HG03432 (cell line): Measurements from ENCODE around the gene TIE1.

Experiments
- ATAC-seq: cut with Tn5 transposase; IDR thresholded peaks from one replicate; pipeline ENCODE4 v1.9.1; 2021; ENCODE audit warnings: mild to moderate bottlenecking, moderate library complexity; ENCODE audit not compliant: unreplicated experiment

The TIE1 gene

GRCh38 chr1:43311521-43311920 lies 10.7 kb downstream of the TIE1 start:
- ATAC-seq: no peak

DNA sequence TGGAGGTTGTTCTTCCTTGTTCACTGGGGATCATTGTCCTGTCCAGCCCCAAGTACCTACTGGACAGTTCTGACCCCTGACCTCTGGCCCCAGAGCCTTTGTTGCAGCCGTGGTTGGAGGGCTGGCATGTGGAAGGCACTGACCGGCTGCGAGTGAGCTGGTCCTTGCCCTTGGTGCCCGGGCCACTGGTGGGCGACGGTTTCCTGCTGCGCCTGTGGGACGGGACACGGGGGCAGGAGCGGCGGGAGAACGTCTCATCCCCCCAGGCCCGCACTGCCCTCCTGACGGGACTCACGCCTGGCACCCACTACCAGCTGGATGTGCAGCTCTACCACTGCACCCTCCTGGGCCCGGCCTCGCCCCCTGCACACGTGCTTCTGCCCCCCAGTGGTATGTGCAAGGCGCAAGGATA lies 11.4 kb downstream of the TIE1 start:
- no peak for ATAC-seq

DNA sequence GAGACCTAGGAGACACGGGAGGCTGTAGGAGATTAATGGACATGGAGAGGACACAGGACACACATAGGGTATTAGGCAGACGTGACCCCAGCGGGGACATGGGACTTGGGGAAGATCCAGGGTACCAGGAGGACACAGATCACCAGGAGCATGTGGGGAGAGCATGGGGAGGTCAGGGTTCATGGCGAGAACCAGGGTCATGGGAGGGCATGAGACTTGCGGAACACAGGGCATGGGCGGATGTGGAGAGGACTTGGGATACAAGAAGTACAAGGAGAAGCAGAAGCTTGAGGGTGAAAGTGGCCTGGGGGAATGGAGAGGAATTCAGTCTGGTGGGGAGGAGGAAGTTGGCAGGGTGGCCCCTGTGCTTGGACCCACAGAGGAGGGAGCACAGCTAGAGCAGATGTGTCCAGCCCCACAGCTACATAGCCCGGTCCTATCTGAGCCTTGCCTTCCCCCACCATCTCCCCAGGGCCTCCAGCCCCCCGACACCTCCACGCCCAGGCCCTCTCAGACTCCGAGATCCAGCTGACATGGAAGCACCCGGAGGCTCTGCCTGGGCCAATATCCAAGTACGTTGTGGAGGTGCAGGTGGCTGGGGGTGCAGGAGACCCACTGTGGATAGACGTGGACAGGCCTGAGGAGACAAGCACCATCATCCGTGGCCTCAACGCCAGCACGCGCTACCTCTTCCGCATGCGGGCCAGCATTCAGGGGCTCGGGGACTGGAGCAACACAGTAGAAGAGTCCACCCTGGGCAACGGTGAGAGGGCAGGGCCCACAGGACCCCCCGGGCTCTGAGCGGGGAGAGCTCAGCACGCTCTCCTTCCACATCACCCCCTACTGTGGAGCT lies 12.1 kb downstream of the TIE1 start:
- no peak for ATAC-seq

DNA sequence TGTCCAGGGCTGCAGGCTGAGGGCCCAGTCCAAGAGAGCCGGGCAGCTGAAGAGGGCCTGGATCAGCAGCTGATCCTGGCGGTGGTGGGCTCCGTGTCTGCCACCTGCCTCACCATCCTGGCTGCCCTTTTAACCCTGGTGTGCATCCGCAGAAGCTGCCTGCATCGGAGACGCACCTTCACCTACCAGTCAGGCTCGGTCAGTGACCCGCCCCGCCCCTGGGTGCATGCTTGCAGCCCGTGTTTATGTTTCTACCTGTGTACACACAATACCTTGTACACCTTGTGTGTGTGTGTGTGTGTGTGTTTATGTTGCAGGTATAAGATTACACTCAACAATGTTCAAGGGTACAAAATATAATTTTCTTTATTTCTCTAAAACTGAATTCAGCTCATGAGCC lies 13.0 kb downstream of the TIE1 start:
- ATAC-seq: no peak

- no peak for ATAC-seq
Observed at GRCh38 chr1:43314233-43314632, 13.5 kb downstream of the TIE1 start.

GRCh38 chr1:43315481-43315880 lies 14.7 kb downstream of the TIE1 start:
- no peak for ATAC-seq

- no peak for ATAC-seq
Observed at GRCh38 chr1:43315963-43316737, 15.4 kb downstream of the TIE1 start.

DNA sequence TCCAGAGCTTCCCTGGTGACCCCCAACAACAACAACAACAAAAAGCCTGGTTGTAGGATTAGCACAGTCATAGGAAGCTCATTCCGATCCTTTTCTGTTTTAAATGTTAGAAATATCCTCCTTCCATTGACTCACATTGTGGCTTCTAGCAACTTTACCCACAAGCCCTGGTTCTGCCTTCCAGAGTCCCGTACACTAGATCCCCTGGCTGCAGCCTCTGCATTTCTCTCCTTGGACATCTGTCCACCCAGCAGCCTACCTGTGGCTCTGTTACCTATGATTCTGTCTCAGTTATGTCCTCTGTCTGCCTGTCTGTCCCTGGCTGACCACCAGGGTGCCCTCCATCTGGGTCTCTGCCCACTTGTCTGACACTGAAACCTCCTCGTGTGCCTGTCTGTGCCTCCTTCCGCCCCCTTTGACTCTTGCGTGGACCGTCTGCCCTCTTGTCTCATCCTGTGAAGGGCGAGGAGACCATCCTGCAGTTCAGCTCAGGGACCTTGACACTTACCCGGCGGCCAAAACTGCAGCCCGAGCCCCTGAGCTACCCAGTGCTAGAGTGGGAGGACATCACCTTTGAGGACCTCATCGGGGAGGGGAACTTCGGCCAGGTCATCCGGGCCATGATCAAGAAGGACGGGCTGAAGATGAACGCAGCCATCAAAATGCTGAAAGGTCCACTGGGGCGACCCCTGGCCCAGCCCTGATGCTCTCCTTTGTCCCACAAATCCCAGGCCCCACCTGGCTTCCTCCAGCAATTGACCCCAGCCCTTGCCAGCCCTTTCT lies 16.1 kb downstream of the TIE1 start:
- ATAC-seq: no peak

DNA sequence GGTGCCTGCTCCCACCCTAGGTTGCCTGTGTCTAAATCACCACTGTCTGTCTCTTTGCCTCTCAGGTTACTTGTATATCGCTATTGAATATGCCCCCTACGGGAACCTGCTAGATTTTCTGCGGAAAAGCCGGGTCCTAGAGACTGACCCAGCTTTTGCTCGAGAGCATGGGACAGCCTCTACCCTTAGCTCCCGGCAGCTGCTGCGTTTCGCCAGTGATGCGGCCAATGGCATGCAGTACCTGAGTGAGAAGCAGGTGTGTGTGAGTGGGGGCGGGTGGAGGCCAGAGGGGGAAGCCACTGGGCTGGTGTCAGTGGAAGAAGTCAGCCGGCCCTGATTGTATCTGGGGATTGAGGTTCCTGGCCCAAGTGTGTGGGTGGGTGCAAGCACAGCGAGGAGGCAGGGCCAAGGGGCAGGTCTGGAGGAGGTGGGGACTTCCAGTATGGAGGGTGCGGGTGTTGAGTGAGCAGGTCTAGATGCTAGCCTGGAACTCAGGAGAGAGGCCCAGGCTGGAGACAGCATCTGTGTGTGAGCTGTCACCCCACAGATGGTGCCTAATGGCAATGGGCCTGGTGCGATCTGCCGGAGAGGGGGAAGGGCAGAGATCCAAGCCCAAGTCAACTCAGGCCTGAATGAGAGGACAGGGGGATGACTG lies 17.2 kb downstream of the TIE1 start:
- ATAC-seq: no peak

GRCh38 chr1:43318831-43319230 lies 18.0 kb downstream of the TIE1 start:
- ATAC-seq: no peak

DNA sequence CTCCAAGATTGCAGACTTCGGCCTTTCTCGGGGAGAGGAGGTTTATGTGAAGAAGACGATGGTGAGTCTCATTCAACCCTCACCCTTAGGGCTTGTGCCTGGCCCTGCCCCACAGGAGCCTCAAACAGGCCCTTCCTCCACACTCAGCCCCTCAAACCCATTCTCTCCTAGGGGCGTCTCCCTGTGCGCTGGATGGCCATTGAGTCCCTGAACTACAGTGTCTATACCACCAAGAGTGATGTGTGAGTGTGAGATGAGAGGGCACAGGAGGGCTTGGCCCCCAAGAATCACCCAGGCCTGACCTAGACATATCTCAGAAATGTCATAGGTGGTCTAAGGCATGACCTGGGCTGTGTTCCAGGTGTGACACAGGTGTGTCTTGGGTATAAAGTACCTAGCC lies 18.5 kb downstream of the TIE1 start:
- ATAC-seq: no peak

GRCh38 chr1:43319766-43320165 lies 19.0 kb downstream of the TIE1 start:
- ATAC-seq: no peak

GRCh38 chr1:43321331-43321891 lies 20.6 kb downstream of the TIE1 start:
- no peak for ATAC-seq

DNA sequence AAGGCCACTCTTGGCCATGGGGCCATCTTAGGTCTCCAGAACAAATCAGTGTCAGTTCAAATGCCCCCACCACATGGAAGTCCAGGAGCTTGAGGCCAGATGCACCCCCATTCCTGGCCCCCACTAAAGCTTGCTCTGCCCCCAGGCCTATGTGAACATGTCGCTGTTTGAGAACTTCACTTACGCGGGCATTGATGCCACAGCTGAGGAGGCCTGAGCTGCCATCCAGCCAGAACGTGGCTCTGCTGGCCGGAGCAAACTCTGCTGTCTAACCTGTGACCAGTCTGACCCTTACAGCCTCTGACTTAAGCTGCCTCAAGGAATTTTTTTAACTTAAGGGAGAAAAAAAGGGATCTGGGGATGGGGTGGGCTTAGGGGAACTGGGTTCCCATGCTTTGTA lies 21.7 kb downstream of the TIE1 start:
- ATAC-seq: no peak

- no peak for ATAC-seq
Observed at GRCh38 chr1:43324810-43325209, 24.0 kb downstream of the TIE1 start.

GRCh38 chr1:43325381-43325780 lies 24.6 kb downstream of the TIE1 start:
- ATAC-seq: no peak

DNA sequence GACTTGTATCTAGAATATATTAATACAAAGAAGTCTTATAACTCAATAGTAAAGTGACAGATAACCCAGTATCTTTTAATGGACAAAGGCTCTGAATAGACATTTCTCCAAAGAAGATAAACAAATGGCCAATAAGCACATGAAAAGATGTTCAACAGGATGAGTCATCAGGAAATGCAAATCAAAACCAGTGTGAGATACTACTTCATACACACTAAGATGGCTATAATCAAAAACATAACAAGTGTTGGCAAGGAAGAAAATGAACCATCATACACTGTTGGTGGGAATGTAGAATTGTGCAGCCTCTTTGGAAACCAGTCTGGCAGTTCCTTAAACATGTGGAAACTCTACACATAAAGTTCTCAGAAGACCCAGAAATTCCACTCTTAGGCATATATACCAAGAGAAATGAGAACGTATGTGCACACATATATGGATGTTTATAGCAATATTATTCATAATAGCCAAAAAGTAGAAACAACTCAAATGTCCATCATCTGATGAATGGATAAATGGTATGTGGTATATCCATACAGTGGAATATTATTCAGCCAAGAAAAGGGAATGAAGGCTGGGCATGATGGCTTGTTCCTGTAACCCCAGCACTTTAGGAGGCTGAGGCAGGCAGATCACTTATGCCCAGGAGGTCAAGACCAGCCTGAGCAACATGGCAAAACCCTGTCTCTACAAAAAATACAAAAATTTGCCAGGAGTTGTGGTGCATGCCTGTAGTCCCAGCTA lies 26.9 kb downstream of the TIE1 start:
- no peak for ATAC-seq

DNA sequence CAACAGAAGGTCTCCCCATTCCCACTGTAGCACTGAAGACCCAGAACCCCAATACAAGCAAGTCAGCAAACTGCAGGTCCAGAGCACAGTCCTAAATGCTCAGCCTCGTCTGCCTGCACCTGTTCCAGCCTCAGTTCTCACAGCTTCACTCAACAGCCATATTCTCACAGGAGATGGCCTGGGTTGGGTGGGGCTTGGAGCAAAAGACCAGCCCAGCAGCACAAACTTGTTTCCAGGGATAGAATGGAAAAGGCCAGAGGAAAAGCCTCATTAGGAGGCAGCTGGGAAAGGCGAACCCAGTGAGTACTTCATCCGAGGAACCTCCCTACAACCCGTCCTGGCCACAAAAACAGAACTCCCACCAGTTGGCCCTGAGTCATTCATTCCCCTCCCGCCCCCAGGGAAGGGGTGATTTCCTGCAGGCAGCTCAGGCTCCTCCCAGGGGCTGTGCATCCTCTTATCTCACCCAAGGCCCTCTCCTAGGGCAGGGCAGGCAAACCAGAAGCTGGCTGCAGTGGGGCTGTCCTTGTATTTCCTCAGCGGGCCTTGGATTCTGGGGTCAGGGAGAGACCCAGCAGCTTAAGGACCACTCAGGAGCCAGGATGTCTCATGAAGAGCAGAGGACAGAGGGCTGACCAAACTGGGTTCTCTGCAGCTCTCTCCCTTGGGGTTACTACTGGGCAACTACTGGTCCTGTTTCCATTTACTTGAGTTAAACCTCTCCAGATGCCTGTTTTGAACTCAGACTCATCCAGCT lies 29.4 kb downstream of the TIE1 start:
- no peak for ATAC-seq

DNA sequence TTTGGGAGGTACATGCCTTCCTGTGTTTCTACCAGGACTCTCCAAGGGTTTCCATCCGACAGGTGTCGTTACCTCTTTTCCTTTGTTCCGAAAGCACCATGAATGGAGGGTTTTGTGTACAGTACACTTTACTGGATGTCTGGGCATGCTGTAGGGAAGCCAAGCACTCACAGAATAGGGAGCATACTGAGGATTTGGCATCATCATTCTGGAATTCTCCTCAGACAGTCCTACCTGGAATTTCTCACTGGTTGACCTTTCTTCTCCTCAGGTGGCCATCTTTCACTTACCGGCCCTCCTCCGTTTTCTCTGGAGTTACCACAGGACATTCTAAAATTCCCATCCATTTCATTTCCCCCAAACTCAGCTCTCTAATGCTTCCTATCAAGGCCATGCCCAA lies 30.9 kb downstream of the TIE1 start:
- ATAC-seq: no peak
